COLO668 (cell line): ENCODE measurements around the gene PDSS2.
A peak's percentile ranks its signal among the peaks of the same experiment; 100 is the strongest.
"Not testable (repeated sequence)": the region's sequence is repeated elsewhere in the genome, so short reads cannot be mapped to it uniquely, and the experiment has no call there.

Source experiments
- DNase-seq: peaks from one replicate; lab custom pipeline; 2025; ENCODE audit not compliant: unreplicated experiment; lab: John Stamatoyannopoulos, UW

Gene PDSS2

GRCh38 chr6:107475360-107475759, 16.0 kb upstream of the PDSS2 start:
- not testable (repeated sequence) for DNase-seq

GRCh38 chr6:107473660-107474059, 14.3 kb upstream of the PDSS2 start:
- no peak for DNase-seq

GRCh38 chr6:107470364-107470763, 11.0 kb upstream of the PDSS2 start:
- DNase-seq = no peak

- no peak for DNase-seq
Observed at GRCh38 chr6:107466062-107466461, 6.7 kb upstream of the PDSS2 start.

GRCh38 chr6:107460083-107460631, 793 bp upstream of the PDSS2 start:
- DNase-seq = no peak

- peak; percentile 41 for DNase-seq
Observed at GRCh38 chr6:107458672-107459282, 587 bp downstream of the PDSS2 start.

- no peak for DNase-seq
Observed at GRCh38 chr6:107448776-107449175, 10.6 kb downstream of the PDSS2 start.

- DNase-seq = no peak
Observed at GRCh38 chr6:107447663-107448216, 11.6 kb downstream of the PDSS2 start.

GRCh38 chr6:107444277-107444676, 15.1 kb downstream of the PDSS2 start:
- DNase-seq = no peak

- DNase-seq = no peak
Observed at GRCh38 chr6:107443608-107444267, 15.6 kb downstream of the PDSS2 start.

- DNase-seq = no peak
Observed at GRCh38 chr6:107442938-107443607, 16.3 kb downstream of the PDSS2 start.

- DNase-seq = no peak
Observed at GRCh38 chr6:107441682-107442081, 17.7 kb downstream of the PDSS2 start.

GRCh38 chr6:107440936-107441335, 18.4 kb downstream of the PDSS2 start:
- no peak for DNase-seq

GRCh38 chr6:107439406-107439805, 20.0 kb downstream of the PDSS2 start:
- DNase-seq = no peak

GRCh38 chr6:107437691-107438090, 21.7 kb downstream of the PDSS2 start:
- DNase-seq = no peak

- DNase-seq = no peak
Observed at GRCh38 chr6:107436881-107437280, 22.5 kb downstream of the PDSS2 start.

- DNase-seq = no peak
Observed at GRCh38 chr6:107435798-107436197, 23.6 kb downstream of the PDSS2 start.

- no peak for DNase-seq
Observed at GRCh38 chr6:107434812-107435211, 24.6 kb downstream of the PDSS2 start.

GRCh38 chr6:107425951-107426350, 33.4 kb downstream of the PDSS2 start:
- not testable (repeated sequence) for DNase-seq

- DNase-seq = no peak
Observed at GRCh38 chr6:107423474-107423990, 35.8 kb downstream of the PDSS2 start.

GRCh38 chr6:107421696-107422256, 37.6 kb downstream of the PDSS2 start:
- DNase-seq = no peak
